ENCODE measurements around the gene NMNAT3.

DNA sequence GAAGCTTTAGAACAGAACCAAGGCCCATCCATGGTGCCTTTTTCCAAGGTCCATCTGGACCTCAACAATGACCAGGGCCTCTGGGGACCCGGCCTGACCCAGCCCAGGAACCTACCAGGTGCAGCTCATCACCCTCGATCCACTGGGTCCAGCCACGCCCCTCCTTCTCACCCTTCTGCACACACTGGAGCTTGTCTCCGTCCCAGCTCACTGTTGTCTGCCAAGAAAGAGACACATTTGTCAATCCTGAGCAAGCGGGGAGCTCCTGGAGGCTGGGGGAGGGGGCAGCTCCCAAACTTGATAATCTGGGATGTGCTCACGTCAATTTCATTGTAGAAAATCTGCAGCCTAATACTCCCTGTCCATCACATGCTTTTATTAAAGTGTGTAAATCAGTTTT lies 159.5 kb downstream of the NMNAT3 start:
- TF ChIP-seq EZH2phosphoT487 (IDR thresholded peaks at IDR 0.05; ENCODE audit: borderline replicate concordance) = no peak
- TF ChIP-seq, protein P1, sequence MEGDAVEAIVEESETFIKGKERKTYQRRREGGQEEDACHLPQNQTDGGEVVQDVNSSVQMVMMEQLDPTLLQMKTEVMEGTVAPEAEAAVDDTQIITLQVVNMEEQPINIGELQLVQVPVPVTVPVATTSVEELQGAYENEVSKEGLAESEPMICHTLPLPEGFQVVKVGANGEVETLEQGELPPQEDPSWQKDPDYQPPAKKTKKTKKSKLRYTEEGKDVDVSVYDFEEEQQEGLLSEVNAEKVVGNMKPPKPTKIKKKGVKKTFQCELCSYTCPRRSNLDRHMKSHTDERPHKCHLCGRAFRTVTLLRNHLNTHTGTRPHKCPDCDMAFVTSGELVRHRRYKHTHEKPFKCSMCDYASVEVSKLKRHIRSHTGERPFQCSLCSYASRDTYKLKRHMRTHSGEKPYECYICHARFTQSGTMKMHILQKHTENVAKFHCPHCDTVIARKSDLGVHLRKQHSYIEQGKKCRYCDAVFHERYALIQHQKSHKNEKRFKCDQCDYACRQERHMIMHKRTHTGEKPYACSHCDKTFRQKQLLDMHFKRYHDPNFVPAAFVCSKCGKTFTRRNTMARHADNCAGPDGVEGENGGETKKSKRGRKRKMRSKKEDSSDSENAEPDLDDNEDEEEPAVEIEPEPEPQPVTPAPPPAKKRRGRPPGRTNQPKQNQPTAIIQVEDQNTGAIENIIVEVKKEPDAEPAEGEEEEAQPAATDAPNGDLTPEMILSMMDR (conservative IDR thresholded peaks at IDR 0.05; ENCODE audit: low read length) = no peak

Measured in Loucy (cell line).